ENCODE results near the gene RGL3.
"Not testable (repeated sequence)": the region's sequence is repeated elsewhere in the genome, so short reads cannot be mapped to it uniquely, and the experiment has no call there.

RGL3 gene

DNA sequence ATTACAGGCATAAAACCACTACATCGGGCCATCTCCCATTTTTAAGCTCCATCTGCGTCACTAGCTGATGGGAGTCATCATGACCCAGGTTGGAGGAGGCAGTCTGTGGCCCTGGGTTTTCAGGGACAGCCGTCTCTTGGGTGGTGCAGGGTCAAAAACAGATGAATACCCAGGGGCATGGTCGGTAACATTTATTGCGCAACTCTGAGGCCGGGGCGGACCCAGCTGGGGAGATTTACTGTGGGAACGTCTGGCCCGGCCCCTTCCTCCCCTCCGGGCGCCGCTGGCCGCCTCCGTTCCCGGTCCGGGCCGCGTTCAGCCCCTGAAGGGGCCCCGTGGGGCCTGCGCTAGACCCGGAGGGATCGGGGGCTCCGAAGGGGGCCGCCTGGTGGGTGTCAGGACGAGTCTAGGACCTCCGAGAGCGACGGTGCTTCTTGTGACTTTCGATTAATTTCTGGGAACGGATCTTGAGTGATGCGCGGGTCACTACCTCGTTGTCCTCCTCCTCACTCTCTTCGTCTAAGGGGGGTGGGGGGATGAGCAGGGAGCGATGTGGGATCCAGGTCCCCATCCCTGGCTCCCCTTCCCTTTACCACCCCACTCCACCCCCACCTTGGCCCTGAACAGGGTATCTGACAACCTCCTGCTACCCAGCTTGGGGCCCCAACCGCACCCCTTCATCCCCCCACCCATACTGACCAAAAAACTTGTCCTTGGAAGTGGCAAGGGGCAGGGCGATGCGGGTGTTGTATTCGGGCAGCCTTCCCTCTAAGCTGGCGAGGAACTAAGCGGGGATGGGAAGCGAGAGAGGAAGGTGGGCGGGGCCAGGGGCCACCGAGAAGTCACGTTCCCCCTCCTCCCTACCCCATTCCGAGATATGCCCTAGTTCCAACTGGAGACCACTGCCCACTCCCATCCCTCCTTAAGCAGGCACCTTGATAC lies 1.6 kb upstream of the RGL3 start:
- no peak for DNase-seq

DNA sequence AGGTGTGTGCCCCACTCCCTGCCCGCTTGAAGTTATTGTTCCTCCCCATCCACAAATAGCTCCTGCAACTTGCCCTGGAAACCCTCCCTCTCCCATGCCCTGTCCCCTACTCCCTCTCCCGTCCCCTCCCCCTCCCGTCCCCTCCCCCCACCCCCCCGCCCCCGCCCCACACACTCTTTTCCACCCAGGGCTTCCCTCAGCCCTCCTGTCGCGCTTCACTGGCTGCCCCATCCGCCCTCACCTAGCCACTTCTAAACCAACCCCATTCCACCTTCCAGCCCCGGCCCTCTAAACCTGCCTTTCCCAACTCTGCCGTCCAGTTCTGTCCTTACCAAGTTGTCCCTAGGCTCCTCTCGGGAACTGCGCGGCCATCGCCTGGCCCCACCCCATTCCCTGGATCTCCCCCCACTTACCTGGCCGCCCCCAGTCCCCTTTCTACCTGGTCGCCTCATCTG lies 993 bp downstream of the RGL3 start:
- no peak for DNase-seq

DNA sequence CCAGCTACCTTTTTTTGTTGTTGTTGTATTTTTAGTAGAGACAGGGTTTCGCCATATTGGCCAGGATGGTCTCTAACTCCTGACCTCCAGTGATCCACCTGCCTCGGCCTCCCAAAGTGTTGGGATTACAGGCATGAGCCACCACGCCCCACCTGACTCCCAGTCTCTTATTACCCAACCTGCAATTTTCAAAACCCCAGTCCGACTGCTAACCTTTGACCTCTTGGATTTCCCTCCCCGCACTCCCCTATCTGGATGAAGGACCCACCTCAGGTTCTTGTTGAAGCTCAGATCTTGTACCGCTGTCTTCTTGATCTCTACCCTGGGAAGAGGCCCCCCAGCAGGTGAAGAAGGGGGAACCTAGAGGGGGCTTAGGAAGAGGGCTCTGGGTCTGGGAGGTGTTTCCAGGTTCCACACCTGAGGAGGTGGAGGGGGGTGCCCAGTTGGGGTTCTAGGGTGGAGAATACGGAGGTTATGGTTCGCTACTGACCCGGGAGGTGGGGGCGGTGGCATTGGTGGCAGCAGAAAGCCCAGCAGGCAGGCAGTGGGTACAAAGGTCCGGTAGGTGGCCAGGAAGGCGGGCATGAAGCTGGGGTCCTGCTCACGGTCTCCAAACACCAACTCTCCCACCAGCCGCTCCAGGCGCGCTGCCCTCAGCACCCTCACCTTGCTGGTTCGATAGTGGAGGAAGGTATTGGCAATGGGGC lies 2.6 kb downstream of the RGL3 start:
- DNase-seq, result no peak

DNA sequence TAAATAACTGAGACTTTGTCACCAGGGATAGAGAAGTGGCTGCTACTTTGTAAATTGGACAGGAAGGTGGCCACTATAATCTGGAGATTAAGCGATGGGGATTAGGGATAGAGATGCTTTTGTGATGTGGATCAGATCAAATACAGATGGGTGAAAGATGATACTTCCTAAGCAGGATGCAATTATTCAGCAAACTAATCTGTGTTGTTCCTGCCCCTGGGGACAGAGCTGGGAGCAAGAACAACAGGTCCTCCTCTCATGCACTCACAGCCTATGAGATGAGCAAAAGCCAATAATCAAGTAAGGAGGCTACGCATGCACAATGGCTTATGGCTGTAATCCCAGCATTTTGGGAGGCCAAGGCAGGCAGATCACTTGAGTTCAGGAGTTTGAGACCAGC lies 4.6 kb downstream of the RGL3 start:
- DNase-seq, result peak; percentile 98

DNA sequence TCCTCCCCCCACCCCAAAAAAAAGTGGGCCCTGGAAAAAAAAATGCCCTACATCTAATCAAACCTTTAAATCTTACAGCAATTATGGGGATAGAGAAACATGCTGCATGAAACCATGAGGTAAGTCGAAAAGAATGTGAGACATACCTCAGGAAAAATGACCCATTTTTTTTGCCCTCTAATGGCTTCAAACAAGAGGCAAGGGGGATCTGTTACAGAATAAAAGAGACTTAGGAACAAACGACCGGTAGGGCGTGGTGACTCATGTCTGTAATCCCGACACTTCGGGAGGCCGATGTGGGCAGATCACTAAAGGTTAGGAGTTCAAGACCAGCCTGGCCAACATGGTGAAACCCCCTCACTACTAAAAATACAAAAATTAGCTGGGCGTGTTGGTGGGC lies 8.4 kb downstream of the RGL3 start:
- DNase-seq, result no peak

DNA sequence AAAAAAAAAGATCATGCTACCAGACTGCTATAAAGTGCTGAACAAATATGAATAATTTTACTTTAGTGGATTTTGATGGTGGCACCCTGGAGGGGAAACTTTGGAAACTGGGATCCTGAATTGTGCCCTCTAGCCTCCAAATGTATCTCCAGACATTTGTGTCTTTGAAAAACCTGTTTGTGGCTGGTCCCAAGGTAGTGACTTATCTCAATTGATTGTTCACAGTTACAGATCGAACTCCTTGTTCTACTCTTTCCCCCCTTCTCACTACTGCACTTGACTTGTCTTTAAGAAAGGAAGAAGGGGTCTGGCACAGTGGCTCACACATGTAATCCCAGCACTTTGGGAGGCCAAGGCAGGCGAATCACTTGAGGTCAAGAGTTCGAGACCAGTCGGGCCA lies 10.5 kb downstream of the RGL3 start:
- no peak for DNase-seq

DNA sequence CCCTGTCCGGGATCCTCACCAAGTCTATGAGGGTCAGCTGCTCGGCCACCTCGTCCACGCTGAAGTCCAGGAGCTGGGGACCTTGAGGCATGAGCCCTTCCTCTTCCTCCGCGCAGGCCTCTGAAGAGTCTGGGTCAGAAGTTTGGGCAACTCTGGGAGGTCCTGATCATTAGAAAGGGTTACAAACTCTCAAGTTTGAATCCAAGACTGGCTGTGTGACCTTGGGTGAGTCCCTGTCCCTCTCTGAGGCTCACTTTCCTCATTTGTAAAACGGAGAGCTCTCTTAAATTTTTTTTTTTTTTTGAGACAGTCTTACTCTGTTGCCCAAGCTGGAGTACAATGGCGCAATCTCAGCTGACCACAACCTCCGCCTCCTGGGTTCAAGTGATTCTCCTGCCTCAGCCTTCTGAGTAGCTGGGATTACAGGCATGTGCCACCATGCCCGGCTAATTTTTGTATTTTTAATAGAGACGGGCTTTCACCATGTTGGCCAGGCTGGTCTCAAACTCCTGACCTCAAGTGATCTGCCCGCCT lies 12.3 kb downstream of the RGL3 start:
- DNase-seq, result not testable (repeated sequence)

DNA sequence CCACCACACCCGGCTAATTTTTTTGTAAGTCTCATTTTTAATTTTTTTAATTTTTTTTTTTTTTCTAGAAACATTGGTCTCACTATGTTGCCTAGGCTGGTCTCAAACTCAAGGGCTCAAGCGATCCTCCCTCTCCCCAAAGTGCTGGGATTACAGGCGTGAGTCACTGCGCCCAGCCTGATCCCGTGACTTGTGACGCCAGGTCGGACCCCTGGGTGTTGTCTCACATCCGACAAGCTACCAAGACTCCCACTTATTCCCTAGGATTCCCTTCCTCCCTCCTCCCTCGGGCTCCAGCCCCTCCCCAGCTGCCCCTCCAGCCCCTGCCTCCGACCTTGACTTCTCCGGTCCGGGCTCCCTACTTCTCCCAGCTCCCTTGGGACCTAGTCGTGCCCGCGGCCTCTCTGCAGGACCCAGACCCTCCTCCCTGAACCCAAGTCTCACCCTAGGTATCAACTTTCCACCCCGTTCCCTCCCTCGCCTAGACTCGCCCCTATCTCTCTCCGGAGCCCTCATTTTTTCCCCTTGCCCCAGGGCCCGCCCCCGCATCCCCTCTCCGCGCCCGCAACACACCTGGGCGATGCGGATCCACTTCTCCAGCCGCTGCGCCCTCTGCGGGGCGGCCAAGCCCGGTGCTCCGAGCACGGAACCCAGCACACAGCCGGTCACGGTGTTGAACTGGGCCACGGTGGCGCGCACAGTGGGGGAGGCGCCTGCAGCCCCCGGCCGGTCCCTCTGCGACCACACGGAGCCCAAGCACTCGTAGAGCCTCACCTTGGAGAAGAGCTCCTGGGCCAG lies 13.1 kb downstream of the RGL3 start:
- no peak for DNase-seq

DNA sequence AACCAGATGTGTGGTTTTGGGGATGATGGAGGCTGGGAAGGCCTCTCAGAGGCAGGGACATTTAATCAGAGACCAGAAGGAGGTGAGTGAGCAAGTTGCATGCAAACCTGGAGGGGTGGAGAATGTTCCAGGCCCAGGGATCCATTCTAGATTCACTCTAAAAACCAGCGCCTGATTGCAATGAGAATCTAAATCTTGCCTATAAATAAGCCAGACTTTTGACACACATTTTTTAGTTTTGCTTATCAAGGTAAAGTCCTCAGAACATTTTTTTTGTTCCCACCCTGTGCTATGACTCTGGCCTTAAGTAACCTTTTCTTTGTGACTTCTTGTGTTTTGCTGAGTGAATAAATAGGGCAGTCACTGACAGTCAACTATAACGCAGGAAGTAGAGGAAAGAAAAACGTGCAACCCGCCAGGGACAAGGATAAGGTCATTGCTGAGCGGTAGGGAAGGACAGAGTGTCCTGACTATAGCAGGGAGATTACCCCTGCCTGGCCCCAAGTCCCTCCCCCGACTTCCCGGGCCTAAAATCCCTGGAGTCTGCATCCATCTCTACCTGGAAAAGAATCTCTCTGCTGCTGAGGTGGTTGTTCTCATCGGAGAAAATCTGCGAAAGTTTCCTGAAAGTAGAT lies 14.4 kb downstream of the RGL3 start:
- DNase-seq, result no peak

DNA sequence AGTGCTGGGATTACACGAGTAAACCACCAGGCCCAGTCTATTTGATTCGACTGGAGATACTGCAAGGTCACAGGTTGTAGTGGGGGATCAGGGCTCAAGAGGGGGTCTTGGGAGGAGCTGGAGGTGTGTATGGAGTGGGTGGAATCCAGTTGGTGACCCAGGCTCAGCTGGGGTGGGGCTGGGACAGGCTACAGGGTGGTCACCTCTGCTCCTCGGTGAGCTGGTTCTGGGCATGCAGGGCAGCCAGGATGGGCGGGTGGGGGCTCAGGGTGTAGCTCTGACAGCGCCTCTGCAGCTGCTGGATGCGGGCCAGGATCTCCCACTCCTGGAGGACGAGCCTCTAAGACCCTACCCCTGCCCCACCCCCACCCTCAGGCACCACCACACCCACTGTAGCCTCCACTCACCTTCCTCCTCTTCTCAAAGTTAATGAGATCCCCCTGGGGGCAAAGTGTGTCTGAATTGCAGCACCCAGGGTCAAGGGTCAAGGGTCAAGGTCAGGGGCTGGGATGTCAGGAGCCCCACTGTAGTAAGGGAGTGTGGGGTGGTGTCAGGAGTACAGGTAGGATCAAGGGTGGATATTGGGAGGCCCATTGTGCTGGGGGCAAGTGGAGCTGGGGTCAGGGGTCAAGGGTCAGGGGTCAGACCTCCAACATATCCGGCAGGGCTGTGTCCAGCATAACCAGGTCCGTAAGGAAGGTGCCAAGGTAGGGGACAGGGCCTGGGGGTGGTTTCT lies 17.1 kb downstream of the RGL3 start:
- no peak for DNase-seq

DNA sequence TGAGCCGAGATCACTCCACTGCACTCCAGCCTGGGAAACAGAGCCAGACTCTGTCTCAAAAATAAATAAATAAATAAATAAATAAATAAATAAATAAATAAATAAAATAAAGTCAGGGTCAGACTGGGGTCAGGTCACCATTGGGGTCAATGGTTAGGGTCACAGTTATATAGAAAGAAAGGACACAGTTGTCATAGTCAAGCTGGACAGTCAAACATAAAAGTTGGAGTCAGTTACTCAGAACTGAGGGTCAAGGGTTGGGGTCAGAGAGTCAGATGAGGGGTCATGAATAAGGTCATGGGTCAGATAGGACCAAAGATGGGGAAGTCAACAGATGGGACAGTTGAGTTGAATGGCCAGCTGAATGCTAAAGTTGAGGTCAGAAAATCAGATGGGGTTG lies 18.3 kb downstream of the RGL3 start:
- no peak for DNase-seq

DNA sequence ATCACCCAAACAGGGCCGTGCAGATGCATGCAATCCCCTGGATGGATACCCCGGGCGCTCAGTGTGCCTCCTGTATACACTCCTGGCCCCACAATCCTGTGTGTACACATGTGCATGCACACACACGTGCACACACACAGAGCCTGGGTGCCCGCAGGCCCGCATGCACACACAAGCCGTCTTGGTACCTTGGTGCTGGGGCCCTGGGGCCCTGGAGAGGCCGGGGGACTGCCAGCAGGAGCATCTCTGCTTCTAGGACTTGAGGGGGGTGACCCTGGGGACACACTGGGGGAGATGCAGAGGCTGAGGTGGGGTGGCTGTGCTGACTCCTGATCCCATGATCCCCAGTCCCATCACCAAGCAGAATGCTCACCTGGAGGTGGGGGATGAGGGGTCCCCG lies 19.4 kb downstream of the RGL3 start:
- DNase-seq, result no peak

DNA sequence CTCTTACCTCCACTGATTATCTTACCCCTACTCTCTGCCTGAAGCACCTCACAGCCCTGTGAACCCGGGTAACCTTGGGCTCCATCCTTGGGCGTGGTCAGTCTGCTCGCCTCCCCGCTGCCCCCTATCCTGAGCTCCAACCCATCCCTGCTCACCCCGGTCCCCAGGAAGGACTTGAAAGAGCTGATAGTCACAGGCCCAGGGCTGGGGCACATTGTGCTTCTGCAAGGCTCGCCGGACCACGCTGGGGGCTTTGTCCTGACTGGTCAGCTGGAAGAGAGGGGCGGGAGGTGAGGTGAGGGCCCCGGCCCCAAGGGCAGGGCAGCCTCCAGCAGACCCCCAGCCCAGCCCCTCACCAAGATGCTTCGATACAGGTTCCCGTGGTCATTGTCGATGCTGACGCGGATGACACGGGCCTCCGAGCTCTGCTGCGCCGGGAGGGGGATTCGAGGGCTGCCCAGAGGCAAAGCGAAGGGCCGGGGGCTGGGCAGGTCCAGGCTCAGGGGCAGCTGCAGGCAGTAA lies 22.0 kb downstream of the RGL3 start:
- no peak for DNase-seq

DNA sequence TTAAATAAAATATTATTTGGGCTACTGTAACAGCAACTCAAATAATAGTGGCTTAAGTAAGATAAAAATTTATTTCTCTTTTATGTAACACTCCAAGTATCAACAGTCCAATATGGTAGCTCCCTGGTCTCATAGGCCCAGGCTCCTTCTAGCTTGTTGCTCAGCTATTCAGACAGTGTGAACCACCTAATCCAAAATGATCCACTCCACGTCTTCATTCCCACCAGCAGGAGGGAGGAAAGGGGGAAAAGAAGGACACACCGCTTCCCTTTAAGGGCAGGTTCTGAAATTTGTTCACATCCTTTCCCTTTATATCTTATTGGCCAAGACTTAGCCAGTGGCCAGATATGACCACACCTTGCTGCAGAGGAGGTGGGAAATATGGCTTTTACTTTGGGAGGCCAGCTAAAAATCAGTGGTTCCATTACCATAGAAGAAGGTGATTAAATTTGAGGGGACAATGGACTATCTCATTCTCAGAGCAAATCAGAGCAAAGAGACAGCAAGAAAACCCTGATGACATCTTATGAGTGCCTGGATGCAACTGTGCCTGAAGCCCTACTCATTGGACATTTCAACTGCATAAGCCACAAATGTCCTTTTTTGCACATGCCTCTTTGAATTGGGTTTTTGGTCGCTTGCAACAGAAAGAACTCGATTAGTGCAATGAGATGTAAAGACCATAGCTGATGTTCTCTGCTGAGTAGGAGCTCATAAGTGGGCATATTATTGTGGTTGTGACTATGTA lies 28.0 kb downstream of the RGL3 start:
- DNase-seq, result no peak

DNA sequence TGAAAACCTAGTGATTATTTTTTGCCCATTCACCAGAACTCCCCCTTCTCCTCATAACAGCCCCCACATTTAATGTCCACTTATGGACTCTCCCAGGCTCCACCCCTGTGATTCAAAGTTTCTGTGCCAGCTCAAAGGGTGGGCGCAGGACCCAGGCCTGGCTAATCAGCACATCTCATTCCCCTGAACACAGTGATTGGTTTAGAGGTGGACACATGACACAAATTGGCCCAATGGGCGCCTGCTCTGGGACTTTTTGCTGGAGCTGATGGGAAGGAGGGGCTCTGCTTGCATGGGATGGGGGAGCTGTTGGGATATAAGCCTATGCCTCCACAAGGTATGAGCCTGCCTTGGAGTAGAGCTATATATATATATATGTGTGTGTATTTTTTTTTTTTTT lies 28.8 kb downstream of the RGL3 start:
- DNase-seq, result no peak

DNA sequence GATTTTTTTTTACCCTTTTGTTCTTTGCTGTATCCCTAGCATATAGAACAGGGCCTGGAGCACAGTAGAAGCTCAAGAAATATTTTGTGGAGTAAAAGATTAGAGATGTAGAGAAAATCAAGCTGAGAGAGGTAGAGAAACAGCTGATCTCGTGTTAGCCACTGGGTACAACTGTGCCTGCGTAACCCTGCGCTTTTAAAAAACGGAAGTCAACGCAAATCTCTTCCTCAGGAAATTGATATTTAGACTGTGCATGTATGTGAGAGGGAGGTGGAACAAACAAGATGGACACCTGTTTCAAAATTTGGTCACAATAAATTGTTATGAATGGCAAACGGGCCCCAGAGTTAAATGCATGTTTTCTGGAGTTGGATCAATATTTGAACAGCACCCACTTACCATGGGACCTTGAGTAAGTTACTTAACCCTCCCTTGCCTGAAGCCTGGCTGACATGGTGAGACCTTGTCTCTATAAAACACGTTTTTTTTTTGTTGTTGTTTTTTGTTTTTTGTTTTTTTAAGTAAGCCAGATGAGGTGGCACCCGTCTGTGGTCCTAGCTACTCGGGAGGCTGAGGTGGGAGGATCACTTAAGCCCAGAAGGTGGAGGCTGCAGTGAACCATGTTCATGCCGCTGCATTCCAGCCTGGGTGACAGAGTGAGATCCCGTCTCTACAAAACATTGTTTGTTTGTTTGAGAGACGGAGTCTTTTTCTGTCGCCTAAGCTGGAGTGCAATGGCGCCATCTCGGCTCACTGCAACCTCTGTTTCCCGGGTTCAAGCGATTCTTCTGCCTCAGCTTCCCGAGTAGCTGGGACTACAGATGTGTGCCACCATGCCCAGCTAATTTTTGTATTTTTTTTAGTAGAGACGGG lies 31.7 kb downstream of the RGL3 start:
- no peak for DNase-seq

DNA sequence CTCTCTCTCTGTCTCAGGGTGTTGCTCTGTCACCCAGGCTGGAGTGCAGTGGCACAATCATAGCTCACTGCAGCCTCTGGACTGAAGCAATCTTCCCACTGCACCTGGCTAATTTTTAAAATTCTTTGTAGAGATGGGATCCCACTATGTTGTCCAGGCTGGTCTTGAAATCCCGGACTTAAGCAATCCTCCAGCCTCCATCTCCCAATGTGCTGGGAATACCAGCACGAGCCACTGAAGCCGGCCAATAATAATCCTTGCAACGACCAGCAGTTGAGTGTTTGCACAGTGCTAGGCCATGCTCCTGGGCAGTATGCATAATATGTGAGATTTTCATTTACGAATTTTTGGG lies 34.4 kb downstream of the RGL3 start:
- DNase-seq, result no peak

DNA sequence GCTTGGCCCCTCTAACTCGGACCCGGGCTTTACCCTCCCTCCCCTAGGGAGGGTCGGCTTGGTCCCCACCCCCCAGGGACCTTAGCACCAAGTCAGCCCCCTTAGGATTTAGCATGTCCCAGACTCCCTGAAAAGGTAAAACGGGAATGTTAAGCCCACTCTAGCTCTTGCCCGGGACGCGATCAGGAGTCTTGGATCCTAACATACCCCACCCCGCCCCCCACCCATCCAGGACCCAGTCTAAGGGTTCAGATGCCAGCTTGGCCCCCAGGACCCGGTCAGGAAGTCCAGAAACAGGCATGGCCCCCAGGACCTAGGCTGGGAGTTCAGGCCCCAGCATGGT lies 35.4 kb downstream of the RGL3 start:
- no peak for DNase-seq

DNA sequence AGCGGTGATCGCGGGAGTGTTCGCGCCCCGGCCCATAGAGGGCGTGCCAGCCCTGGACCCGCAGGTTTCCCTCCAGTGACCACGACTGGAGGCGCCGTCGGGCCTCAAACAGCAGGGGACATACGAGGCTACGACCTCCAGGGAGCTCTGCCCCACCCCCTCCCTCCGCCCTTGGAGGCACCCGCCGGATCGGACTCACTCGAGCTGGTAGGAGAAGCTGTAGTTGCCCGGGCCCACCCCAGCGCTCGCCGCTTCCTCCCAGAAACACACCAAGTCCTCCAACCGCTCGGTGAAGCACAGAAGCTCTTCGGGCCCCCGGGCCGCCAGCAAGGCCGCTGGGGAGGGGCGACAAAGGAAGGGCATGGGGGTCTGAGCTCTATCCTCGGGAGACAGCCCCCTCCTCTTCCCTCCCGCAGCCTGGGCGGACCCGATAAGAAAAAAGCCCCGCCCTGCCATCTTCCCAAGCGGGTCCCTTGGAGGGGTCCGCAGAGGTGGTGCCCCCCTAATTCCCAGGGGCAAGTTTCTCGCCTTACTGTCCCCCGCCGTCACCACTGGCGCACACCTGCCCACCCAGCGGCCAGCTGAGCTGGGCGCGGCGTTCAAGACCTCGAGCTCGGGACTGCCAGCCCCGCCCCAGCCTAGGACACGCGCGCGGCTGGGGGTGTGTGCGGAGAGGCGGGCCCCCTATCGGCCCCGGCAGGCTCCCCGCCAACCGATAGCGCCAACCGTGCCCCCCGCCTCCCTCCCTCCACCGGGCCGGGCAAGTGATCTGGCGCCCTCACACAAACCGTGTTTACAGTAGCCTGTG lies 36.0 kb downstream of the RGL3 start:
- DNase-seq, result peak; percentile 59

Data from NCI-H82 (cell line).